PC-3 (cell line): ENCODE measurements around the gene TENT4B. TPM values are rescaled to one million over a fixed set of nuclear protein-coding genes. Genes with fewer than 3 reads are reported as not detected.

Source experiments
- ATAC-seq: fragments of 200-7000 bp; cut with Tn5 transposase; 2 replicates; pipeline ENCODE4 v1.9.1; 2020; ENCODE audit warnings: mild to moderate bottlenecking, moderate library complexity
- BruUV-seq: library from RNA; stranded (reverse); fragments of 400-500 nt; replicated peaks from 2 replicates; lab custom pipeline; 2021; lab: Mats Ljungman, UMichigan
- CTCF ChIA-PET: fragments of 300-600 bp; sonication (Branson Sonifier 250); formaldehyde crosslinking; loops from one replicate; lab custom pipeline; 2022; ENCODE audit warnings: antibody characterized with exemption; lab: Charles Lee
- POLR2A ChIA-PET: fragments of 300-600 bp; sonication (Branson Sonifier 250); formaldehyde crosslinking; loops from one replicate; lab custom pipeline; 2022; ENCODE audit warnings: antibody characterized with exemption; ENCODE audit not compliant: unreplicated experiment; lab: Charles Lee
- DNase-seq: peaks from one replicate; pipeline ENCODE4 v3.0.0-alpha.2; 2015
- H2AFZ ChIP-seq: fragments of 300-600 bp; sonication (generic); 2 replicates; pipeline ENCODE4 v1.6.0; 2016; ENCODE audit warnings: antibody characterized with exemption, low read length
- H3F3A ChIP-seq: fragments of 300-600 bp; sonication (generic); one replicate; pipeline ENCODE4 v1.6.0; 2017; ENCODE audit warnings: antibody characterized with exemption, low read length, control low read depth, mild to moderate bottlenecking; ENCODE audit not compliant: unreplicated experiment
- H3K27ac ChIP-seq: fragments of 300-600 bp; sonication (generic); 2 replicates; pipeline ENCODE4 v1.5.1; 2016; ENCODE audit warnings: mild to moderate bottlenecking, low read length
- H3K27me3 ChIP-seq: fragments of 300-600 bp; sonication (generic); 2 replicates; pipeline ENCODE4 v1.6.1; 2016; ENCODE audit warnings: low read length, mixed read lengths
- H3K36me3 ChIP-seq: fragments of 300-600 bp; sonication (generic); 2 replicates; pipeline ENCODE4 v1.6.1; 2016; ENCODE audit warnings: low read depth, mixed run types, low read length, mixed read lengths
- H3K4me1 ChIP-seq: fragments of 300-600 bp; sonication (generic); 2 replicates; pipeline ENCODE4 v1.5.1; 2016; ENCODE audit warnings: low read length; ENCODE audit not compliant: insufficient read depth
- H3K4me2 ChIP-seq: fragments of 300-600 bp; sonication (generic); 2 replicates; pipeline ENCODE4 v1.6.0; 2016; ENCODE audit warnings: low read length
- H3K4me3 ChIP-seq: fragments of 300-600 bp; sonication (generic); 2 replicates; pipeline ENCODE4 v1.5.1; 2016; ENCODE audit warnings: mild to moderate bottlenecking, low read length, mixed read lengths
- H3K79me2 ChIP-seq: fragments of 300-600 bp; sonication (generic); 2 replicates; pipeline ENCODE4 v1.6.1; 2017; ENCODE audit warnings: low read length, mixed read lengths
- H3K9ac ChIP-seq: fragments of 300-600 bp; sonication (generic); 2 replicates; pipeline ENCODE4 v1.6.0; 2016; ENCODE audit warnings: mild to moderate bottlenecking, low read length
- H3K9me2 ChIP-seq: fragments of 300-600 bp; sonication (generic); replicated peaks from 2 replicates; pipeline ENCODE4 v1.6.1; 2016; ENCODE audit warnings: mixed run types, low read length, mixed read lengths
- H3K9me3 ChIP-seq: fragments of 300-600 bp; sonication (generic); 2 replicates; pipeline ENCODE4 v1.6.1; 2016; ENCODE audit warnings: low read length, mixed read lengths
- H4K20me1 ChIP-seq: fragments of 300-600 bp; sonication (generic); 2 replicates; pipeline ENCODE4 v1.6.1; 2016; ENCODE audit warnings: low read length, mixed read lengths
- CTCF ChIP-seq: fragments of 300-600 bp; sonication (generic); conservative IDR thresholded peaks from 2 replicates; pipeline ENCODE4 v1.5.1; 2017; ENCODE audit warnings: antibody characterized with exemption, low read depth, mild to moderate bottlenecking, low read length
- EZH2 ChIP-seq: fragments of 300-600 bp; sonication (generic); IDR thresholded peaks from one replicate; pipeline ENCODE4 v1.6.1; 2017; ENCODE audit warnings: antibody characterized with exemption, mild to moderate bottlenecking, low read length; ENCODE audit not compliant: unreplicated experiment
- EZH2phosphoT487 ChIP-seq: fragments of 300-600 bp; sonication (generic); IDR thresholded peaks from 2 replicates; pipeline ENCODE4 v1.6.1; 2018; ENCODE audit warnings: mild to moderate bottlenecking, antibody characterized with exemption, low read length, borderline replicate concordance
- intact Hi-C: fragments of 100-400 bp; cut with micrococcal nuclease; formaldehyde crosslinking; loops from 2 replicates; pipeline ENCODE4 v1.9.0; 2023
- total RNA-seq: library from RNA; depleted of rRNA; stranded (reverse); fragments of >200 nt; gene quantifications from 2 replicates; pipeline ENCODE4 v1.2.3, GENCODE V29; 2014

The TENT4B gene
- total RNA-seq, 1 experiment from 2014 or later, result 6.3 TPM

- H2AFZ ChIP-seq, result no peak overlapping the region
- H3K27me3 ChIP-seq, result no peaks in the 10 kb centered on the region
- intact Hi-C loops, result no loop called here
- TF ChIP-seq CTCF (no peak), EZH2 (no peak), EZH2phosphoT487 (no peak)
- no peak overlapping the region for H3K4me3 ChIP-seq
- H3F3A ChIP-seq, result no peaks in the 10 kb centered on the region
- ChIA-PET CTCF (interaction anchor here (0.6 kb wide), 1 partner anchor 1542 kb away, joined by 3 read pairs; no protein-coding TSS in a partner anchor), POLR2A (no interaction called here)
- ATAC-seq, result no peak
- H4K20me1 ChIP-seq, result no peaks in the 10 kb centered on the region
- no TSS peak for BruUV-seq
- H3K9ac ChIP-seq, result no peak overlapping the region
- H3K4me2 ChIP-seq, result no peak overlapping the region
- no peak for DNase-seq
- peaks cover 62% of the 10 kb centered on the region for H3K79me2 ChIP-seq
- H3K4me1 ChIP-seq, result no peaks in the 10 kb centered on the region
- no peak overlapping the region for H3K27ac ChIP-seq
- no peaks in the 10 kb centered on the region for H3K9me2 ChIP-seq
- H3K36me3 ChIP-seq, result no peaks in the 10 kb centered on the region
- no peaks in the 10 kb centered on the region for H3K9me3 ChIP-seq
Observed at GRCh38 chr16:50172195-50172922, 19.3 kb downstream of the TENT4B start.

- no peaks in the 10 kb centered on the region for H3F3A ChIP-seq
- no peak overlapping the region for H3K9ac ChIP-seq
- CTCF ChIA-PET, result no interaction called here
- H3K27me3 ChIP-seq, result no peaks in the 10 kb centered on the region
- POLR2A ChIA-PET, result no interaction called here
- no peak overlapping the region for H3K27ac ChIP-seq
- H3K4me2 ChIP-seq, result no peak overlapping the region
- no peak for TF ChIP-seq CTCF
- H3K79me2 ChIP-seq, result peaks cover 61% of the 10 kb centered on the region
- H3K36me3 ChIP-seq, result no peaks in the 10 kb centered on the region
- H4K20me1 ChIP-seq, result no peaks in the 10 kb centered on the region
- intact Hi-C loops, result no loop called here
- H3K9me3 ChIP-seq, result no peaks in the 10 kb centered on the region
- H3K4me1 ChIP-seq, result no peaks in the 10 kb centered on the region
- H3K4me3 ChIP-seq, result no peak overlapping the region
- no peaks in the 10 kb centered on the region for H3K9me2 ChIP-seq
- ATAC-seq (no peak), DNase-seq (no peak)
- no peak overlapping the region for H2AFZ ChIP-seq
- BruUV-seq, result no TSS peak
Observed at GRCh38 chr16:50173316-50173715, 20.2 kb downstream of the TENT4B start.

- H3K4me3 ChIP-seq, result no peak overlapping the region
- no peaks in the 10 kb centered on the region for H3F3A ChIP-seq
- no peaks in the 10 kb centered on the region for H3K4me1 ChIP-seq
- ATAC-seq (no peak), DNase-seq (no peak)
- CTCF ChIA-PET, result no interaction called here
- no peak overlapping the region for H2AFZ ChIP-seq
- H3K4me2 ChIP-seq, result no peak overlapping the region
- no peaks in the 10 kb centered on the region for H3K27me3 ChIP-seq
- no peaks in the 10 kb centered on the region for H3K9me2 ChIP-seq
- TF ChIP-seq CTCF (no peak), EZH2phosphoT487 (no peak)
- intact Hi-C loops, result no loop called here
- H3K9me3 ChIP-seq, result no peaks in the 10 kb centered on the region
- H3K9ac ChIP-seq, result no peak overlapping the region
- peaks cover 26% of the 10 kb centered on the region for H3K79me2 ChIP-seq
- H3K27ac ChIP-seq, result no peak overlapping the region
- no peaks in the 10 kb centered on the region for H4K20me1 ChIP-seq
- H3K36me3 ChIP-seq, result no peaks in the 10 kb centered on the region
- BruUV-seq, result no TSS peak
- POLR2A ChIA-PET, result no interaction called here
Observed at GRCh38 chr16:50178491-50178941, 25.4 kb downstream of the TENT4B start.
